ENCODE results near the gene KRTAP9-7.

DNA sequence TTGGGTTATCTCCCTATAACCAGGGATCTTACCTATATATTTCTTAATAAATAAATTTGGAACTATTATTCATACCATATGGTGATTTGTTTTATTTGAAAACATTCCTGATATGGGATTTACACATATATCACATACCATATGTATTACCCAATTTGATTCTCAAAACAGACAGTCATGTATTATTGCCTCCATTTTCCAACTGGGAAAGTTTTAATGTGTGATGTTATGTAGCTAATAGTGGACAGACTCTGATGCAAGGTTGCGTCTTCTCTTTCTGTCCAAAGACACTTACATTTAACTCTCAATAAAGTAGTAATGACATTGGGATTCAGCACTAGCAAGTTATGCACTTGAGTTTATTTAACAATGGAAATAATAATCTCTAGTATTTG is 19.2 kb upstream of the KRTAP9-7 start:
- TF ChIP-seq, protein P1, sequence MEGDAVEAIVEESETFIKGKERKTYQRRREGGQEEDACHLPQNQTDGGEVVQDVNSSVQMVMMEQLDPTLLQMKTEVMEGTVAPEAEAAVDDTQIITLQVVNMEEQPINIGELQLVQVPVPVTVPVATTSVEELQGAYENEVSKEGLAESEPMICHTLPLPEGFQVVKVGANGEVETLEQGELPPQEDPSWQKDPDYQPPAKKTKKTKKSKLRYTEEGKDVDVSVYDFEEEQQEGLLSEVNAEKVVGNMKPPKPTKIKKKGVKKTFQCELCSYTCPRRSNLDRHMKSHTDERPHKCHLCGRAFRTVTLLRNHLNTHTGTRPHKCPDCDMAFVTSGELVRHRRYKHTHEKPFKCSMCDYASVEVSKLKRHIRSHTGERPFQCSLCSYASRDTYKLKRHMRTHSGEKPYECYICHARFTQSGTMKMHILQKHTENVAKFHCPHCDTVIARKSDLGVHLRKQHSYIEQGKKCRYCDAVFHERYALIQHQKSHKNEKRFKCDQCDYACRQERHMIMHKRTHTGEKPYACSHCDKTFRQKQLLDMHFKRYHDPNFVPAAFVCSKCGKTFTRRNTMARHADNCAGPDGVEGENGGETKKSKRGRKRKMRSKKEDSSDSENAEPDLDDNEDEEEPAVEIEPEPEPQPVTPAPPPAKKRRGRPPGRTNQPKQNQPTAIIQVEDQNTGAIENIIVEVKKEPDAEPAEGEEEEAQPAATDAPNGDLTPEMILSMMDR (IDR thresholded peaks at IDR 0.05; ENCODE audit: insufficient read depth, low read length, poor library complexity, severe bottlenecking): no peak
- no peak for TF ChIP-seq EZH2phosphoT487 (conservative IDR thresholded peaks at IDR 0.05; ENCODE audit: low read length)
